NCI-H2081 (cell line): ENCODE results near the gene STRAP.
"Not testable (repeated sequence)": the region's sequence is repeated elsewhere in the genome, so short reads cannot be mapped to it uniquely, and the experiment has no call there.

Source experiments
- DNase-seq, 2 experiments: peaks; one replicate each; lab custom pipeline; 2025; lab: John Stamatoyannopoulos, UW

Gene STRAP

GRCh38 chr12:15928346-15928745 lies 46.2 kb downstream of the STRAP start:
- no peak for DNase-seq

DNA sequence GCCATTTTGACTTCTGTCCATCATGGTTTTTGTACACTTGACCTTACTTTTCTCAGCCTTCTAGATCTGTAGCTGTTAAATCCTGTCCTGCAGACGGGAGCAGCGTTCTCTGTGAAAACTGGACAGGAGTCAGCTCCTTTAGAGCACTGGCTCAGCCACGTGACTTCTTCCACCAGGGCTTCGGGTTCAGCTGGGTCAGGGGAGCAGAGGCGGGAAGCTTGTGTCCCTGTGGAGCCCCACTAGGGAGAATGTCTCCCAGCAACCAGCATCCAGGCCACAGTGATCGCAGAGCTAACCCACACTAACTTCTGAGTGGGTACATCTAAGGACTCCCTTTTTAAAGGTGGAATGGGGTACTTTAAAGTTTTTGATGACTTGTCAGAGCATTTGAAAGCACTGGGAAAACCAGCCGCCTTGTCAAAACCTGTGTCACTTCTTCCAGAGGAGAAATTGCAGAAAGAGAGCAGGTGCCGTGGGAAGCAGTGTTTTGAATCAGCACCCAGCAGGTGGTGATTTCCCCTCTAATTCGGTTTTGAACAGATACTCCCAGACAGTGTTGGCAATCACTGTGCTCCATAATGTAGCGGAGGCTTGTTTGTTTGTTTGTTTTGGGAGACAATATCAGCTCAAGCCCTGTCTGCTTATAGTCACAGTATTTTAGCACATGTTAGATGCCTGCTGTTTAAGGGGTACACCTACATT lies 46.8 kb downstream of the STRAP start:
- peak in 1 of 2 experiments; percentile 48 for DNase-seq

DNA sequence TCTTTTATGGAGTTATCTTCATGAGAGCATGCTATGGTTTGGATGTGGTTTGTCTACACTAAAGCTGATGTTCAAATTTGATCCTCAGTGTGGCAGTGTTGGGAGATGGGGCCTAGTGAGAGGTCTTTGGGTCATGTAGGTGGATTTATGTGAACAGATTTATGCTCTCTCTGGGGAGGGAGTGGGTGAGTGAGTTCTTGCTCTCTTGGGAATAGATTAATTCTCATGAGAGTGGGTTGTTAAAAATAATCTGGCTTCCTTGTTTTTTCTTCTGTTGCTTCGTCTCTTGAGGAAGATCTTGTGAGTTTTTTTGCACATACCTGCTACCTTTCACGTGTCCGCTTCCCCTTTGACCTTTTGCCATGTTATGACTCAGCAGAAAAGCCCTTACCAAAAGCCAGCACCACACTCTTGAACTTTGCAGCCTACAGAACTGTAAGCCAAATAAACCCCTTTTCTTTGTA lies 49.4 kb downstream of the STRAP start:
- no peak for DNase-seq

DNA sequence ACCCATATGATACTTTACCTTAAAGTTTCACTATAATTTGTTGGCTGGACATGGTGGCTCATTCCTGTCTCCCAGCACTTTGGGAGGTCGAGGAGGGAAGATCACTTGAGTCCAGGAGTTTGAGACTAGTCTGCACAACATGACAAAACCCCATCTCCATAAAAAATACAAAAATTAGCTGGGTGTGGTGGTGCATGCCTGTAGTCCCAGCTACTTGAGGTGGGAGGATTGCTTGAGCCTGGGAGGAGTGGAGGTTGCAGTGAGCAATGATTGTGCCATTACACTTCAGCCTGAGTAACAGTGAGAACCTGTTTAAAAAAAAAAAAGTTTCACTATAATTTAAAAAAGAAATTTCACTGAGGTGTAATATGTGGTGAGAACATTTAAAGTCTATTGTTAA lies 50.1 kb downstream of the STRAP start:
- DNase-seq: no peak

DNA sequence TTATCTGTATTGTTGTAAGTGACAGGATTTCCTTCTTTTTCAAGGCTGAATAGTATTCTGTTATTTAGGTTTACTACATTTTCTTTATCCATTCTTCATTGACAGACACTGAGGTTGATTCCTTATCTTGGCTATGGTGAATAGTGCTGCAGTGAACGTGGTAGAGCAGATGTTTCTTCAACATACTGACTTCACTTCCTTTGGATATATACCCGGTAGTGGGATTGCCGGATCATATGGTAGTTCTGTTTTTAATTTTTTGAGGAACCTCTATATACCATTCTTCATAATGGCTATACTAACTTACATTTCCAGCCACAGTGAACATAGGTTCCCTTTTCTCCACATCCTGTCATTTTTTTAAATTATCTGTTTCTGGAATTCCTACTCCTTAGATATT lies 50.8 kb downstream of the STRAP start:
- no peak for DNase-seq

- no peak for DNase-seq
These were observed 51.6 kb downstream of the STRAP start for GRCh38 chr12:15933751-15934150.

DNA sequence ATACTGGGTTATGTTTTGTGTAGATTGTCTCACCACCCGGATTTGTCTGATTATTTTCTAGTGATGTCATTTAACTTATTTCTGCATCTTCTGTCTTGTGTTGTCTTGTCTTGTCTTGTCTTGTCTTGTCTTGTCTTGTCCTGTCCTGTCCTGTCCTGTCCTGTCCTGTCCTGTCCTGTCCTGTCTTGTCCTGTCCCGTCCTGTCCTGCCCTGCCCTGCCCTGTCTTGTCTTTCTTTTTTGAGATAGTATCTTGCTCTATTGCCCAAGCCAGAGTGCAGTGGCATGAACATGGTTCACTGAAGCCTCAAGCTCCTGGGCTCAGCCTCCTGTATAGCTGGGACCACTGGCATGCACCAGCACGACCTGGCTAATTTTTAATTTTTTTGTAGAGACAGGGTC lies 54.6 kb downstream of the STRAP start:
- no peak for DNase-seq

DNA sequence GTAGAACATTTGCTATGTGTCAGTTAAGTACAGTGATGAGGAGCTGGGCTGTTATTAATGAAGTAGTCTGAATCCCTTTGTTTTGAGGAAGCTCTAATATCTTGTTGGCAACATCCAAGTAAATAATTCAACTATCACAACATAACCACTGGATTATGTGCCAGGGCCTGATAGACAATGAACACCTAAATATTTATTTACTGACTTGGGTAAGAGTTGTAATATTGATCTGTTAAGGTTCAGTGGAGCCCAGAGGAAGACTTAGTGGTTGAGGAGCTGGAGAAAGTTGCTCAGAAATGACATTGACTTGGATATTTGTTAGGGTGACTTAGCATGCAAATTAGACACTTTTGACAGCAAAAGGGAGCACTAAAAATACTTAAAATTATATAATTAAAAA lies 55.7 kb downstream of the STRAP start:
- no peak for DNase-seq

- no peak for DNase-seq
These were observed 56.9 kb downstream of the STRAP start for GRCh38 chr12:15939111-15939510.

DNA sequence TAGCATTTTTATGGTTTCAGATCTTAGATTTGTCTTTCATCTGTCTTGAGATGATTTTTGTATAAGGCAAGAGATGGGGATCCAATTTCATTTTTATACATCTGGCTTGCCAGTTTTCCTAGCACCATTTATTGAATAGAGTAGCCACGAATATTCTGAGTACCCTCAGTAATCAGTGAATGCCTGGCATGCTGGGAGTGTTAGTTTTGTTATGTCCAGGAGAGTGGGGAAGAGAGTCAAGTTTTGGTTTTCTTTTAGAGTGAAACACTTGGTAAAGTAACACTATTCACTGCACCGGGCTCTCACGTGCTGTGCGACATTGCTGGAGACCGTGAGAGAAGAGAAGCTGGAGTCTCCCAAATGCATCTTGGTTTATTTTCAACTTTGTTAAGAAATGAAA lies 60.3 kb downstream of the STRAP start:
- no peak for DNase-seq

DNA sequence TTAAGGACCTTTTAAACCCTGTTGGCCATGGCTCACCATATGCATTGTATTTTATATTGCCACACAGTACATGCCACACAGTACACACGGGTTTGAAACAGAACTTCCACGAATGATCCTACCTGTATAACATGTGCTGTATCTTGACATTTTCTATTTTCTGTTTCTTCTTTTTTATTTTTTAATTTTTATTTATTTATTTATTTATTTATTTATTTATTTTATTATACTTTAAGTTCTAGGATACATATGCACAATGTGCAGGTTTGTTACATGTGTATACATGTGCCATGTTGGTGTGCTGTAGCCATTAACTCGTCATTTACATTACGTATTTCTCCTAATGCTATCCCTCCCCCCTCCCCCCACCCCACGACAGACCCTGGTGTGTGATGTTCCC lies 61.3 kb downstream of the STRAP start:
- not testable (repeated sequence) for DNase-seq

DNA sequence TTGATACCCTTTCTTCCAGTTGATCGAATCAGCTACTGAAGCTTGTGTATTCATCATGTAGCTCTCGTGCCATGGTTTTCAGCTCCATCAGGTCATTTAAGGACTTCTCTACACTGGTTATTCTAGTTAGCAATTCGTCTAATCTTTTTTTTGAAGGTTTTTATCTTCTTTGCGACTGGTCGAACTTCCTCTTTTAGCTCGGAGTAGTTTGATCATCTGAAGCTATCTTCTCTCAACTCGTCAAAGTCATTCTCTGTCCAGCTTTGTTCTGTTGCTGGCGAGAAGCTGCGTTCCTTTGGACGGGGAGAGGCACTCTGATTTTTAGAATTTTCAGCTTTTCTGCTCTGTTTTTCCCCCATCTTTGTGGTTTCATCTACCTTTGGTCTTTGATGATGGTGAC lies 66.3 kb downstream of the STRAP start:
- not testable (repeated sequence) for DNase-seq
